Muscle layer of duodenum (tissue), 2 donors: ENCODE data around the gene GALNT9.

ENCODE experiments used
- H3K27ac ChIP-seq: one replicate; pipeline ENCODE4 v1.7.0; 2013; ENCODE audit warnings: mild to moderate bottlenecking, low read length
- H3K27me3 ChIP-seq: one replicate; pipeline ENCODE4 v1.7.0; 2013; ENCODE audit warnings: low read depth, mild to moderate bottlenecking, control low read depth, low read length
- H3K36me3 ChIP-seq, 2 donors: one replicate each; pipeline ENCODE4 v1.7.0; 2013; ENCODE audit warnings: low read length in 2 of 2, control low read depth in 1 of 2, mild to moderate bottlenecking in 1 of 2; ENCODE audit not compliant: insufficient read depth in 2 of 2, control insufficient read depth in 1 of 2
- H3K4me1 ChIP-seq, 2 donors: one replicate each; pipeline ENCODE4 v1.7.0; 2013; ENCODE audit warnings: low read length in 2 of 2, mild to moderate bottlenecking in 2 of 2, control low read depth in 1 of 2, moderate library complexity in 1 of 2; ENCODE audit not compliant: insufficient read depth in 2 of 2, control insufficient read depth in 1 of 2
- H3K4me3 ChIP-seq, 2 donors: one replicate each; pipeline ENCODE4 v1.7.0; 2013; ENCODE audit warnings: low read length in 2 of 2, low read depth in 1 of 2, mild to moderate bottlenecking in 1 of 2
- H3K9me3 ChIP-seq, 2 donors: one replicate each; pipeline ENCODE4 v1.7.0; 2013; ENCODE audit warnings: low read length in 2 of 2, control low read depth in 1 of 2, mild to moderate bottlenecking in 1 of 2; ENCODE audit not compliant: control insufficient read depth in 1 of 2
- donor health status: healthy.

GALNT9 gene

DNA sequence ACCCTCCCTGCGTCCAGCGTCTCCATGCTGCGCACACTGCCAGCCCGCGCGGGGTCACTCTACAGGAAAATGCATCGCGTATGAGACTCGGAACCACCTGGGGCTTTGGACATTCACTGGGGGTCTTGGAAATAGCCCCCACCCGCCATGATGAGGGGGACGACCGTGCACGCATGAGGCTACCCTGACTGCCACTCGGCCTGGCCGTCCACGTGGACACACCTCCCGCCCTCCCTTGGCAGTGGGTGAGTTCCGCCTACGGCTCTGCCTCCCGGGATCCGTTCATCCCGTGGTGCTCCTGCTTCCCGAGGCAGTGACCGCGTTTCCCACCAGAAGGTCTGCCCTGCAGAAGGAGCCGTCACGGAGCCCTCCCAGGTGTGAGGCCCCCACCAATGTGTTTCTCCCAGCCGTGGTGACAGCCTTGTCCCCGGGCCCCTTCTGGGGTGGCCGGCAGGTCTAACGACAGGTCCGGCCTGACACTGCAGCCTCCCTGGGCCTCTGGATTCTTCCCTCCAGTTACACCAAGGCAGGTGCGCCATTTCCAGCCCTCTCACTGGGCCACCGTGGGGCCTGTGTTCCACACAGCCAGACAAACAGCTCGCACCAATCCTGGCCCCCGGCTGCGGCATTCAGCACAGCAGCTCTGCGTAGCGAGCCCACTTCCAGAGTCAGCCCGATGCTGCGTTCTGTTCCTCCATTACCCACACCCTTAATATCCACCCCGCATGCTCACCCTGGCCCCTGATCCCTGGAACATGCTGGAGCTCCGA lies 11.1 kb upstream of the GALNT9 start:
- Histone ChIP-seq H3K9me3 (peaks cover 0 to 4% of the 10 kb centered on the region in 2 donors), H3K27ac (no peak overlapping the region), H3K4me3 (no peak overlapping the region), H3K36me3 (no peaks in the 10 kb centered on the region), H3K4me1 (peaks cover 0 to 12% of the 10 kb centered on the region in 2 donors), H3K27me3 (no peaks in the 10 kb centered on the region)

DNA sequence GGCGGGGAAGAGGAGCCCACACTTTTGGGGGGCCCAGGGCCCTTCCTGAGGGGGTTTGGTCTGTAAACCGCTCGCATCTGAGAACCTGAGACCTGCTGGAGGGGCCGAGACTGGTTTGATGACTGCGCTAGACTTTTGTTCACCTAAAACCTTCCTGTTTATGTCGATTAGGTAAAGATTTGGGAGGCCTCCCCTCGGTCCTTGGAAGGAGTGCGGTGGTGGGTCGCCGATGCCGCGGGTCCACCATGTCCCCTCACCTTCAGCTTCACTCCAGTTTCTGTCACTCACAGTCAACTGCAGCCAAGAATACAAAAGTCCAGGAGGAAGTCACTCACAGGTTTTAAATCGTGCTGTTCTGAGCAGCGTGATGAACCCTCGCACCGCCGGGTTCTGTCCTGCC lies 10.5 kb upstream of the GALNT9 start:
- H3K9me3 ChIP-seq: peaks cover 0 to 4% of the 10 kb centered on the region in 2 donors
- no peaks in the 10 kb centered on the region for H3K27me3 ChIP-seq

DNA sequence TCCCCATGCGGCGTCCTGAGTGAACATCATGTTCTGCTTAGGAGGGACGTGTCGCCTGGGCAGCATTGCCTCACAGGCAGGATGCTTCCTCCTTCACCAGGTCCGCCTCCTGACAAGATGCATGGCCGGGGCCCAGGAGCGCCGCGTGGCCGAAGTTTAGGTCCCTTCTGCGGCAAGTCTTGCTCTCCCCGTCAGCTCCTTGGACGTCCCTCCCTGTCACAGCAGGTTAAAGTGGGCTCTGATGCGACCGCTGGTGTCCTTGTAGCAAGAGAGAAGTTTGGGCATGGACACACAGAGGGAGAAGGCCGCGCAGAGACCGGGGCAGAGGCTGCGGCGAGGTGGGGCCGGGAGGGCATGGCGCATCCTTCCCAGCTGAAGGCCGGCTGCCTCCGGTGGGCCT lies 9.4 kb upstream of the GALNT9 start:
- H3K27me3 ChIP-seq: no peaks in the 10 kb centered on the region
- peaks cover 0 to 4% of the 10 kb centered on the region in 2 donors for H3K9me3 ChIP-seq
- no peak overlapping the region for H3K4me3 ChIP-seq
- H3K4me1 ChIP-seq: peaks cover 0 to 6% of the 10 kb centered on the region in 2 donors
- H3K27ac ChIP-seq: no peak overlapping the region
- no peaks in the 10 kb centered on the region for H3K36me3 ChIP-seq

More for the DNA sequence above, 10.5 kb upstream of the GALNT9 start:
- Histone ChIP-seq H3K36me3 (no peaks in the 10 kb centered on the region), H3K4me3 (no peak overlapping the region), H3K4me1 (peaks cover 0 to 12% of the 10 kb centered on the region in 2 donors), H3K27ac (no peak overlapping the region)

DNA sequence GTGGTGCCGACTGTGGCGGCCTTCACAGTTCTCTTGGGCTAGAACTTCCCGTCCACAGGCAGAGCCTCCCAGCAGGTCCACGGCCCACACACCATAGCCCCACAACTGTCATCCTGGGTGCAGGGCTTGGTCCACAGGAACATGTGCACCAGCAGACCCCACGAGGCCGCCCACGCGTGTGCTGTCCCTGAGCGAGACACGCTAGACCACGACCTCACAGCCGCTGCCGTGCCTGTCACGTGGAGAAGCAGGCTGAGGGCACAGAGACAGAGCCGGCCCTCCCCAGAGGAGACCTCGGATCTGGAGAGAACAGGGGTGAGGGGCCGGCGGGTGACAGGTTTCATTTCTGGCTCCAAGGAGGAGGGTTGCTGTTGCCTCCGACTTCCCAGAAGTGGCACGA lies 8.9 kb upstream of the GALNT9 start:
- H3K4me3 ChIP-seq: no peak overlapping the region
- no peak overlapping the region for H3K27ac ChIP-seq
- H3K27me3 ChIP-seq: no peaks in the 10 kb centered on the region
- H3K36me3 ChIP-seq: no peaks in the 10 kb centered on the region
- H3K4me1 ChIP-seq: peaks cover 0 to 2% of the 10 kb centered on the region in 2 donors
- peaks cover 0 to 4% of the 10 kb centered on the region in 2 donors for H3K9me3 ChIP-seq

DNA sequence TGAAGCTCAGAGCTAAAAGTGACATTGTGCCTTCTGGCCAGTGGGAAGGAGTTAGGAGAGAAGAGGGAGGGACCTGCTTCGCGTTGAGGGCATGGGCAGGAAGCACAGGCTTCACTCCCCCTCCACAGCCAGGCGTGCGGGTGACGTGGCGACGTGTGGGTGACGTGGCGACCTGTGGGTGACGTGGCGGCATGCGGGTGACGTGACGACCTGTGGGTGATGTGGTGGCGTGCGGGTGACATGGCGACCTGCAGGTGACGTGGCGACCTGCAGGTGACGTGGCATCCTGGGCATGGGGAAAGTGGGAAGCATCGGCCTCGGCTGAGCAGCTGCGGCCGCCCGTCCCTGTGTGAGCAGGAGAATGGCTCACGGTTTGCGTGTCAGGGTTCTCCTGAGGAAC lies 8.2 kb upstream of the GALNT9 start:
- Histone ChIP-seq H3K27ac (no peak overlapping the region), H3K4me3 (no peak overlapping the region), H3K27me3 (no peaks in the 10 kb centered on the region), H3K9me3 (peaks cover 0 to 4% of the 10 kb centered on the region in 2 donors), H3K36me3 (no peaks in the 10 kb centered on the region), H3K4me1 (no peaks in the 10 kb centered on the region)

DNA sequence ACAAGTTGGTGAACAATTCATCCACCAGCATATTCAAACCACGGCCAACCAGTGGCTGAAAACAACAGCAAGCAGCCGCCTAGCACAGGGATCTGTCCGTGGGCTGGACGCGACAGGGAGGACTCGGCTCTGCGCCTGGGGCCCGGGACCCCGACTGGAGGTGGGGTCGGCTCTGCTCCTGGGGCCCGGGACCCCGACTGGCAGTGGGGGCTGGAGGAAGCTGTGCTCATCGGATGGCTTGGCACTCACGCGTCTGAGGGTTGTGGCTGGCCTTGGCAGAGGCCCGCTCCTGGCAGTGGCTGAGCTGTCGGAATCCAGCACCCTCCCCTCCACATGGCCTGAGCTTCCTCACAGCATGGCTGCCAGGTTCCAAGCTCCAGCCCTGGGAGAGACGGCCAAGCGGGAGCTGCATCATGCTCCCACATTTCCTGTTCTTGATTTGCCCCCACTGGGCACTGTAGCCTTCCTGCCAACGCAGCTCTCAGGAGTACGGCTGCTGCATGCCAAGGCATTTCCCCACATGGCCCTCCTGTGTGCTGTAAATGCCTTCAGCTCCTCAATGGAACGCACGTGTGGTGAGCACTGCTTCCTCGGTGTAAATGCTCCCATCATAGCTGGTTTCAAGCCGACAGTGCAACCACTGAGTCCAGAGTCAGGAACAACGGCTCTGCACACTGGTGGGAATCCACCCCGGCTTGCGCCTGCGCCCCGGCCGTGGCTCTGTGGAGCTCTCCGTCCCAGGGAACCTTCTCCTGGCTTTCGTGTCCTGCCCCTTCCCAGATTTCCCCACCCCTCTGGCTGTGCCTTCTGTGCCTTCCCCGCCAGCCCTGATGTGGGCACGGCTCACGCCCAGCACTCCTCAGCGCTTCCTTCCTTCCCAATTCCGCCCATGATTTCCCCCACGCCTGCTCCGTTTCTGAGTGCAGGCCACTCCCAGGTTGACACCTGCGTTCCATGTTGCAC lies 7.3 kb upstream of the GALNT9 start:
- H3K27me3 ChIP-seq: peaks cover 2% of the 10 kb centered on the region
- no peaks in the 10 kb centered on the region for H3K4me1 ChIP-seq
- no peak overlapping the region for H3K27ac ChIP-seq

DNA sequence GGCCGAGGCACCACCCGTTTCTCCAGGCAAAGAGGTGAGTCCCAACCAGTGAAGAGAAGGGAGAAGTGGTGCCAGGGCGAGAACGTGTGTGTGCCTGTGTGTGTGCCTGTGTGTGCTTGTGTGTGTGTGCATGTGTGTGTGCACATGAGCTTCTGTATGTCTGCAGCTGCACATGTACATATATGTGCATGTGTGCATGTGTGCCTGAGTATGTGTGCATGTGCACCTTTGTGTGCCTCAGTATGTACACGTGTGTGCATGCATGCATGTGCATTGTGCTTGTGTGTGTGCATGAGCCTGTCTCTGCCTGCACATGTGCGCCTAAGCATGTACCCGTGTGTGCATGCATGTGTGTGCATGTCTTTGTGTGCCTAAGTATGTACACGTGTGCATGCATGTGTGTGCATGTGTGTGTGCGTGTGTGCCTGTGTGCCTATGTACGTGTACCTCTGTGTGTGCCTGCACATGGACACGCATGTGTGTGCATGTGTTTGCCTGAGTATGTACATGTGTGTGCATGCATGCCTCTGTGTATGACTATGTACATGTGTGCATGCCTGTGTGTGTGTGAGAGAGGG lies 5.9 kb upstream of the GALNT9 start:
- Histone ChIP-seq H3K27ac (no peak overlapping the region), H3K27me3 (peaks cover 16% of the 10 kb centered on the region), H3K4me3 (no peak overlapping the region), H3K4me1 (no peaks in the 10 kb centered on the region), H3K9me3 (peaks cover 0 to 4% of the 10 kb centered on the region in 2 donors), H3K36me3 (no peaks in the 10 kb centered on the region)

More for the DNA sequence above, 7.3 kb upstream of the GALNT9 start:
- Histone ChIP-seq H3K9me3 (peaks cover 0 to 4% of the 10 kb centered on the region in 2 donors), H3K36me3 (no peaks in the 10 kb centered on the region), H3K4me3 (no peak overlapping the region)

DNA sequence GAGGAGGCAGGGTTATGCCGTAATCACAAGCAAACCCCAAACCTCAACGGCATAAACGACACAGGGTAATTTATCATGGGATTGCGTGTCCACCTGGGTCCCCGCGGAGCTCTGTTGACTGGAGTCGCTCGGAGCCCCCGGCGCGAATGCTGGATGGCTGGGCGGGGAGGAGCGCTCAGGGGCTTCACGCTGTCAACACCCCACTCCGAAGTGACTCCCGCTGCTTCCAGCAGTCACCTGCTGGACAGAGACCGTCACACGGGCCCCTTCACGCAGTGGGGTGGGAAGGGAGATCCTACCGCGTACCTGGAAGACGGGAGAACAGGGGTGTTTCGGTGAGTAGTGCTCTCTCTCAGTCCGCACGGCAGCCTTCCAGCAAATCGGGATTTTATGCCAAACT lies 4.4 kb upstream of the GALNT9 start:
- no peak overlapping the region for H3K27ac ChIP-seq
- H3K4me1 ChIP-seq: peaks cover 0 to 2% of the 10 kb centered on the region in 2 donors
- H3K36me3 ChIP-seq: no peaks in the 10 kb centered on the region
- peaks cover 19% of the 10 kb centered on the region for H3K27me3 ChIP-seq
- no peak overlapping the region for H3K4me3 ChIP-seq
- peaks cover 0 to 4% of the 10 kb centered on the region in 2 donors for H3K9me3 ChIP-seq

DNA sequence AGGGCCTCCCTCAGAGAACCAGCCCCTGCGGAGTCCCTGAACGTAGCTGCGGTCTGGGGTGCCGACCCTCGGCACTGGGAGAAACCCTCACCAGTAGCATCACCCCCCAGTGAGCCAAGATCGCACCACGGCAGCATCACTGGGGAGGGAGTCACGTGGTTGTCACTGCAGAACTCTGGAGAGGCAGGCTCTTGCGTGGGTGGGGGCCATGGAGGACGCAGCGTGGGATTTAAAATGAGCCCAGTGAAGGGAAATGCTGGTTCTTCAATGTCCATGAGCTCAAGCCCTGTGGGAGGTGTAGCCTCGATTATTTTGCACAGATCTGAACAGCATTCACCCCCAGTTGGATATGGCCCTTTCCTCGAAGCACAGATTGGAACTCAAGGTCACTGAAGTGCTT lies 3.9 kb upstream of the GALNT9 start:
- H3K27me3 ChIP-seq: peaks cover 19% of the 10 kb centered on the region
- no peak overlapping the region for H3K4me3 ChIP-seq
- peaks cover 0 to 4% of the 10 kb centered on the region in 2 donors for H3K9me3 ChIP-seq
- no peak overlapping the region for H3K27ac ChIP-seq
- H3K4me1 ChIP-seq: peaks cover 0 to 7% of the 10 kb centered on the region in 2 donors
- H3K36me3 ChIP-seq: no peaks in the 10 kb centered on the region

DNA sequence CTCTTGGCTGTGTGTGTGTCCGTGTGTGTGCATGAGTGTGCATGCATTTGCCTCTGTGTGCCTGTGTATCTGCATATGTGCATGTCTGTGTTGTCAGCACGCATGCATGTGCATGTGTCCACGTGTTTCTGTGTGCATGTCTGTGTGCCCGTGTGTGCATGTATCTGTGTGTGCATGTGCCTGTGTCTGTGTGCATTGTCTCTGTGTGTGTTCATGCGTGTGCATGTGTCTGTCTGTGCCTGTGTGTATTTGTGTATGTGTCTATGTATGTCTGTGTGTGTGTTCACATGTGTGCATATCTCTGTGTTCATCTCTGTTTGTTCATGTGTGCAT lies 1.1 kb upstream of the GALNT9 start:
- no peak overlapping the region for H3K4me3 ChIP-seq
- no peaks in the 10 kb centered on the region for H3K36me3 ChIP-seq
- H3K27ac ChIP-seq: no peak overlapping the region
- peaks cover 0 to 16% of the 10 kb centered on the region in 2 donors for H3K4me1 ChIP-seq
- peaks cover 19% of the 10 kb centered on the region for H3K27me3 ChIP-seq
- H3K9me3 ChIP-seq: no peaks in the 10 kb centered on the region
